HCEC 1CT (cell line): Measurements from ENCODE around the gene SORT1.
"Not testable (repeated sequence)": the region's sequence is repeated elsewhere in the genome, so short reads cannot be mapped to it uniquely, and the experiment has no call there.

Source experiments
- DNase-seq: peaks from one replicate; pipeline ENCODE4 v3.0.0-alpha.2; 2017

The SORT1 gene

GRCh38 chr1:109379422-109379821 is 18.3 kb downstream of the SORT1 start:
- DNase-seq, result peak; percentile 60

- DNase-seq, result no peak
These were observed 20.0 kb downstream of the SORT1 start for GRCh38 chr1:109377698-109378097.

- DNase-seq, result not testable (repeated sequence)
These were observed 24.0 kb downstream of the SORT1 start for GRCh38 chr1:109373696-109374095.

GRCh38 chr1:109373126-109373525 is 24.6 kb downstream of the SORT1 start:
- DNase-seq, result no peak

GRCh38 chr1:109372281-109372680 is 25.4 kb downstream of the SORT1 start:
- DNase-seq, result no peak

- DNase-seq, result peak; percentile 85
These were observed 26.4 kb downstream of the SORT1 start for GRCh38 chr1:109371341-109371739.

GRCh38 chr1:109370712-109371340 is 26.9 kb downstream of the SORT1 start:
- peak; percentile 98 for DNase-seq

- peak; percentile 69 for DNase-seq
These were observed 28.5 kb downstream of the SORT1 start for GRCh38 chr1:109369167-109369746.

- peak; percentile 13 for DNase-seq
These were observed 29.3 kb downstream of the SORT1 start for GRCh38 chr1:109368464-109368863.

GRCh38 chr1:109367626-109368025 is 30.1 kb downstream of the SORT1 start:
- DNase-seq, result no peak

- DNase-seq, result no peak
These were observed 32.0 kb downstream of the SORT1 start for GRCh38 chr1:109365642-109366204.

- peak; percentile 72 for DNase-seq
These were observed 36.1 kb downstream of the SORT1 start for GRCh38 chr1:109361649-109362048.

GRCh38 chr1:109361069-109361468 is 36.6 kb downstream of the SORT1 start:
- DNase-seq, result no peak

GRCh38 chr1:109357616-109358015 is 40.1 kb downstream of the SORT1 start:
- no peak for DNase-seq

GRCh38 chr1:109356915-109357314 is 40.8 kb downstream of the SORT1 start:
- DNase-seq, result no peak

- no peak for DNase-seq
These were observed 41.2 kb downstream of the SORT1 start for GRCh38 chr1:109356505-109356904.

- DNase-seq, result no peak
These were observed 42.8 kb downstream of the SORT1 start for GRCh38 chr1:109354929-109355328.

- no peak for DNase-seq
These were observed 46.3 kb downstream of the SORT1 start for GRCh38 chr1:109351457-109351856.

GRCh38 chr1:109350655-109351054 is 47.1 kb downstream of the SORT1 start:
- no peak for DNase-seq

GRCh38 chr1:109350182-109350581 is 47.5 kb downstream of the SORT1 start:
- DNase-seq, result no peak

- DNase-seq, result no peak
These were observed 50.2 kb downstream of the SORT1 start for GRCh38 chr1:109347511-109347910.

GRCh38 chr1:109341944-109342930 is 55.5 kb downstream of the SORT1 start:
- DNase-seq, result no peak

- no peak for DNase-seq
These were observed 59.1 kb downstream of the SORT1 start for GRCh38 chr1:109338608-109339007.
